PC-3 (cell line): ENCODE data around the gene PSMD13. TPM values are rescaled to one million over a fixed set of nuclear protein-coding genes. Genes with fewer than 3 reads are reported as not detected.

Source experiments
- ATAC-seq: fragments of 200-7000 bp; cut with Tn5 transposase; 2 replicates; pipeline ENCODE4 v1.9.1; 2020; ENCODE audit warnings: mild to moderate bottlenecking, moderate library complexity
- BruUV-seq: library from RNA; stranded (reverse); fragments of 400-500 nt; replicated peaks from 2 replicates; lab custom pipeline; 2021; lab: Mats Ljungman, UMichigan
- CTCF ChIA-PET: fragments of 300-600 bp; sonication (Branson Sonifier 250); formaldehyde crosslinking; loops from one replicate; lab custom pipeline; 2022; ENCODE audit warnings: antibody characterized with exemption; lab: Charles Lee
- POLR2A ChIA-PET: fragments of 300-600 bp; sonication (Branson Sonifier 250); formaldehyde crosslinking; loops from one replicate; lab custom pipeline; 2022; ENCODE audit warnings: antibody characterized with exemption; ENCODE audit not compliant: unreplicated experiment; lab: Charles Lee
- DNase-seq: peaks from one replicate; pipeline ENCODE4 v3.0.0-alpha.2; 2015
- H2AFZ ChIP-seq: fragments of 300-600 bp; sonication (generic); 2 replicates; pipeline ENCODE4 v1.6.0; 2016; ENCODE audit warnings: antibody characterized with exemption, low read length
- H3F3A ChIP-seq: fragments of 300-600 bp; sonication (generic); one replicate; pipeline ENCODE4 v1.6.0; 2017; ENCODE audit warnings: antibody characterized with exemption, low read length, control low read depth, mild to moderate bottlenecking; ENCODE audit not compliant: unreplicated experiment
- H3K27ac ChIP-seq: fragments of 300-600 bp; sonication (generic); 2 replicates; pipeline ENCODE4 v1.5.1; 2016; ENCODE audit warnings: mild to moderate bottlenecking, low read length
- H3K27me3 ChIP-seq: fragments of 300-600 bp; sonication (generic); 2 replicates; pipeline ENCODE4 v1.6.1; 2016; ENCODE audit warnings: low read length, mixed read lengths
- H3K36me3 ChIP-seq: fragments of 300-600 bp; sonication (generic); 2 replicates; pipeline ENCODE4 v1.6.1; 2016; ENCODE audit warnings: low read depth, mixed run types, low read length, mixed read lengths
- H3K4me1 ChIP-seq: fragments of 300-600 bp; sonication (generic); 2 replicates; pipeline ENCODE4 v1.5.1; 2016; ENCODE audit warnings: low read length; ENCODE audit not compliant: insufficient read depth
- H3K4me2 ChIP-seq: fragments of 300-600 bp; sonication (generic); 2 replicates; pipeline ENCODE4 v1.6.0; 2016; ENCODE audit warnings: low read length
- H3K4me3 ChIP-seq: fragments of 300-600 bp; sonication (generic); 2 replicates; pipeline ENCODE4 v1.5.1; 2016; ENCODE audit warnings: mild to moderate bottlenecking, low read length, mixed read lengths
- H3K79me2 ChIP-seq: fragments of 300-600 bp; sonication (generic); 2 replicates; pipeline ENCODE4 v1.6.1; 2017; ENCODE audit warnings: low read length, mixed read lengths
- H3K9ac ChIP-seq: fragments of 300-600 bp; sonication (generic); 2 replicates; pipeline ENCODE4 v1.6.0; 2016; ENCODE audit warnings: mild to moderate bottlenecking, low read length
- H3K9me2 ChIP-seq: fragments of 300-600 bp; sonication (generic); replicated peaks from 2 replicates; pipeline ENCODE4 v1.6.1; 2016; ENCODE audit warnings: mixed run types, low read length, mixed read lengths
- H3K9me3 ChIP-seq: fragments of 300-600 bp; sonication (generic); 2 replicates; pipeline ENCODE4 v1.6.1; 2016; ENCODE audit warnings: low read length, mixed read lengths
- H4K20me1 ChIP-seq: fragments of 300-600 bp; sonication (generic); 2 replicates; pipeline ENCODE4 v1.6.1; 2016; ENCODE audit warnings: low read length, mixed read lengths
- CTCF ChIP-seq: fragments of 300-600 bp; sonication (generic); conservative IDR thresholded peaks from 2 replicates; pipeline ENCODE4 v1.5.1; 2017; ENCODE audit warnings: antibody characterized with exemption, low read depth, mild to moderate bottlenecking, low read length
- EZH2 ChIP-seq: fragments of 300-600 bp; sonication (generic); IDR thresholded peaks from one replicate; pipeline ENCODE4 v1.6.1; 2017; ENCODE audit warnings: antibody characterized with exemption, mild to moderate bottlenecking, low read length; ENCODE audit not compliant: unreplicated experiment
- EZH2phosphoT487 ChIP-seq: fragments of 300-600 bp; sonication (generic); IDR thresholded peaks from 2 replicates; pipeline ENCODE4 v1.6.1; 2018; ENCODE audit warnings: mild to moderate bottlenecking, antibody characterized with exemption, low read length, borderline replicate concordance
- intact Hi-C: fragments of 100-400 bp; cut with micrococcal nuclease; formaldehyde crosslinking; loops from 2 replicates; pipeline ENCODE4 v1.9.0; 2023
- total RNA-seq: library from RNA; depleted of rRNA; stranded (reverse); fragments of >200 nt; gene quantifications from 2 replicates; pipeline ENCODE4 v1.2.3, GENCODE V29; 2014

Gene PSMD13
- total RNA-seq, 1 experiment from 2014 or later = 255 TPM

GRCh38 chr11:209275-210121, 27.3 kb upstream of the PSMD13 start:
- peaks cover 47% of the 10 kb centered on the region for H3K36me3 ChIP-seq
- intact Hi-C loops = no loop called here
- no peaks in the 10 kb centered on the region for H3K27me3 ChIP-seq
- peak overlapping the region; percentile 91 for H3K4me3 ChIP-seq
- TSS peak; percentile 2 for BruUV-seq
- no peaks in the 10 kb centered on the region for H3F3A ChIP-seq
- peak overlapping the region; percentile 98; the same call in 1 of the 2 replicates for H3K27ac ChIP-seq
- H4K20me1 ChIP-seq = no peaks in the 10 kb centered on the region
- CTCF ChIA-PET = no interaction called here
- ATAC-seq (no peak), DNase-seq (no peak)
- H3K4me2 ChIP-seq = peak overlapping the region; percentile 97
- H3K79me2 ChIP-seq = peaks cover 61% of the 10 kb centered on the region
- no peaks in the 10 kb centered on the region for H3K9me3 ChIP-seq
- no peaks in the 10 kb centered on the region for H3K9me2 ChIP-seq
- peaks cover 23% of the 10 kb centered on the region for H3K4me1 ChIP-seq
- TF ChIP-seq EZH2 = no peak
- TF ChIP-seq EZH2phosphoT487 = no peak
- TF ChIP-seq CTCF = no peak
- no peak overlapping the region for H2AFZ ChIP-seq
- POLR2A ChIA-PET = no interaction called here
- H3K9ac ChIP-seq = peak overlapping the region; percentile 98

DNA sequence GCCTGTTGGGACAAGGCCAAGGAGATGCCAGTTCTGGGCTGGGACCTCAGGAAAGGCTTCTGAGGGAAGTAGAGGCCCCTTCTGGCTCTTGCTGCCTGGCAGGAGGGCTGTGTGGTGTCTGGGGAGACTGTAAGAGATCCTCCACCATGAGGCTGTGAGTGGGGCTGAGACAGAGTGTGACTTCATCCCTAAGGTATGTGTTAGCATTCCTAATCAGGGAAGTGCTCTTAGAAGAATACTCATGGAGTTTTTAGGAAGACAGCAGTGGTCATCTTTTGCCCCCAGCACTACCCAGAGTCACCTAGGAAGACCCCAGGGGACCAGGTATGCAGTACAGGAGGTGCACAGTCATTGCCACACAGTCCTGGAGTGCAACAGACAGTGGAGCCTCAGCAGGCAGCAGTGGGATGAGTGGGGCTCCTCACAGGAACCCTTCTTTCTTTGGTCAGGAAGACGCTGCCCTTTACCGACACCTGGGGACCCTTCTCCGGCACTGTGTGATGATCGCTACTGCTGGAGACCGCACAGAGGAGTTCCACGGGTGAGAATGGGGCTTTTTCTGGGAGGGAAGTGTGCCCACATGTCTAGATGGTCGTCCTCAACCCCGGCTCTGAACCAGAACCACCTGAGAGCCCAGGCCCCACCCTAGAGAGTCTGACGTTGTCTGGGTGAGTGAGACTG, 26.5 kb upstream of the PSMD13 start:
- H3K27me3 ChIP-seq = no peaks in the 10 kb centered on the region
- H3K27ac ChIP-seq = no peak overlapping the region
- H3K9me2 ChIP-seq = no peaks in the 10 kb centered on the region
- H3K9me3 ChIP-seq = no peaks in the 10 kb centered on the region
- peak overlapping the region; percentile 91 for H3K4me3 ChIP-seq
- peaks cover 50% of the 10 kb centered on the region for H3K36me3 ChIP-seq
- H3K79me2 ChIP-seq = peaks cover 58% of the 10 kb centered on the region
- ATAC-seq (no peak), DNase-seq (peak; percentile 62)
- BruUV-seq = no TSS peak
- H3F3A ChIP-seq = no peaks in the 10 kb centered on the region
- intact Hi-C loops = no loop called here
- ChIA-PET POLR2A (no interaction called here), CTCF (no interaction called here)
- peak overlapping the region; percentile 98 for H3K9ac ChIP-seq
- no peaks in the 10 kb centered on the region for H4K20me1 ChIP-seq
- H3K4me2 ChIP-seq = peak overlapping the region; percentile 97
- no peak overlapping the region for H2AFZ ChIP-seq
- no peak for TF ChIP-seq EZH2phosphoT487
- no peak for TF ChIP-seq EZH2
- TF ChIP-seq CTCF = no peak
- H3K4me1 ChIP-seq = peaks cover 23% of the 10 kb centered on the region

GRCh38 chr11:210803-211180, 26.0 kb upstream of the PSMD13 start:
- Histone ChIP-seq H2AFZ (no peak overlapping the region), H3K27ac (no peak overlapping the region), H4K20me1 (no peaks in the 10 kb centered on the region), H3K4me1 (peaks cover 22% of the 10 kb centered on the region), H3K4me3 (peak overlapping the region; percentile 91), H3K9me2 (no peaks in the 10 kb centered on the region), H3F3A (no peaks in the 10 kb centered on the region), H3K27me3 (no peaks in the 10 kb centered on the region), H3K36me3 (peaks cover 46% of the 10 kb centered on the region), H3K9me3 (no peaks in the 10 kb centered on the region), H3K4me2 (peak overlapping the region; percentile 97), H3K79me2 (peaks cover 53% of the 10 kb centered on the region), H3K9ac (no peak overlapping the region)
- no peak for ATAC-seq
- ChIA-PET CTCF (no interaction called here), POLR2A (no interaction called here)
- no peak for DNase-seq
- intact Hi-C loops = no loop called here
- TF ChIP-seq EZH2phosphoT487 = no peak
- no peak for TF ChIP-seq EZH2
- no peak for TF ChIP-seq CTCF
- BruUV-seq = no TSS peak
